NB4 (cell line): ENCODE results near the gene TLCD3B.

Source experiments
- MAX ChIP-seq: IDR thresholded peaks from 2 replicates; pipeline ENCODE4 v1.6.1; 2011; ENCODE audit warnings: low read depth, low read length
- MYC ChIP-seq: IDR thresholded peaks from 2 replicates; pipeline ENCODE4 v1.6.1; 2011; ENCODE audit warnings: low read depth, low read length
- POLR2A ChIP-seq: IDR thresholded peaks from 2 replicates; pipeline ENCODE4 v1.6.1; 2011; ENCODE audit warnings: mild to moderate bottlenecking; ENCODE audit not compliant: insufficient read length; ENCODE audit errors: extremely low read depth
- TF ChIP-seq, protein P1 (sequence below): IDR thresholded peaks from one replicate; pipeline ENCODE4 v1.5.1; 2012; ENCODE audit warnings: low read depth, low read length

GRCh38 chr16:29986931-29987330 is 44.1 kb downstream of the TLCD3B start:
- TF ChIP-seq POLR2A (no peak), MAX (no peak), MYC (no peak)
- TF ChIP-seq, protein P1, sequence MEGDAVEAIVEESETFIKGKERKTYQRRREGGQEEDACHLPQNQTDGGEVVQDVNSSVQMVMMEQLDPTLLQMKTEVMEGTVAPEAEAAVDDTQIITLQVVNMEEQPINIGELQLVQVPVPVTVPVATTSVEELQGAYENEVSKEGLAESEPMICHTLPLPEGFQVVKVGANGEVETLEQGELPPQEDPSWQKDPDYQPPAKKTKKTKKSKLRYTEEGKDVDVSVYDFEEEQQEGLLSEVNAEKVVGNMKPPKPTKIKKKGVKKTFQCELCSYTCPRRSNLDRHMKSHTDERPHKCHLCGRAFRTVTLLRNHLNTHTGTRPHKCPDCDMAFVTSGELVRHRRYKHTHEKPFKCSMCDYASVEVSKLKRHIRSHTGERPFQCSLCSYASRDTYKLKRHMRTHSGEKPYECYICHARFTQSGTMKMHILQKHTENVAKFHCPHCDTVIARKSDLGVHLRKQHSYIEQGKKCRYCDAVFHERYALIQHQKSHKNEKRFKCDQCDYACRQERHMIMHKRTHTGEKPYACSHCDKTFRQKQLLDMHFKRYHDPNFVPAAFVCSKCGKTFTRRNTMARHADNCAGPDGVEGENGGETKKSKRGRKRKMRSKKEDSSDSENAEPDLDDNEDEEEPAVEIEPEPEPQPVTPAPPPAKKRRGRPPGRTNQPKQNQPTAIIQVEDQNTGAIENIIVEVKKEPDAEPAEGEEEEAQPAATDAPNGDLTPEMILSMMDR: no peak
